DOHH2 (cell line): Measurements from ENCODE around the gene CHD8.
A peak's percentile ranks its signal among the peaks of the same experiment; 100 is the strongest.
"Not testable (repeated sequence)": the region's sequence is repeated elsewhere in the genome, so short reads cannot be mapped to it uniquely, and the experiment has no call there.

Experiments
- H3F3A ChIP-seq: fragments of 200-600 bp; sonication (generic), shearing (Covaris generic); 2 replicates; pipeline ENCODE4 v1.6.0; 2016; ENCODE audit warnings: antibody characterized with exemption, mild to moderate bottlenecking; ENCODE audit not compliant: control insufficient read depth, insufficient read depth
- H3K27ac ChIP-seq: fragments of 200-600 bp; sonication (generic); 2 replicates; pipeline ENCODE4 v1.5.1; 2014; ENCODE audit warnings: low read depth, mild to moderate bottlenecking, low read length, moderate library complexity
- H3K27me3 ChIP-seq: fragments of 200-600 bp; sonication (generic); 2 replicates; pipeline ENCODE4 v1.6.1; 2014; ENCODE audit warnings: mild to moderate bottlenecking, low read length, mixed read lengths; ENCODE audit not compliant: control insufficient read depth
- H3K36me3 ChIP-seq: fragments of 200-600 bp; sonication (generic); 2 replicates; pipeline ENCODE4 v1.6.1; 2014; ENCODE audit warnings: mild to moderate bottlenecking, low read length, moderate library complexity, mixed read lengths; ENCODE audit not compliant: control insufficient read depth
- H3K4me1 ChIP-seq: fragments of 200-600 bp; sonication (generic); 2 replicates; pipeline ENCODE4 v1.6.1; 2014; ENCODE audit warnings: mild to moderate bottlenecking, low read length, mixed read lengths; ENCODE audit not compliant: control insufficient read depth
- H3K4me2 ChIP-seq: fragments of 200-600 bp; sonication (generic); 2 replicates; pipeline ENCODE4 v1.6.0; 2014; ENCODE audit warnings: mild to moderate bottlenecking, low read length, moderate library complexity
- H3K4me3 ChIP-seq: fragments of 200-600 bp; sonication (generic); 2 replicates; pipeline ENCODE4 v1.5.1; 2014; ENCODE audit warnings: mild to moderate bottlenecking, low read length, mixed read lengths
- H3K79me2 ChIP-seq: fragments of 200-600 bp; sonication (generic); 2 replicates; pipeline ENCODE4 v1.6.1; 2014; ENCODE audit warnings: mild to moderate bottlenecking, low read length, mixed read lengths; ENCODE audit not compliant: control insufficient read depth
- H3K9me2 ChIP-seq: fragments of 200-600 bp; sonication (generic); replicated peaks from 2 replicates; pipeline ENCODE4 v1.6.1; 2014; ENCODE audit warnings: mild to moderate bottlenecking, low read length, mixed read lengths; ENCODE audit not compliant: control insufficient read depth
- H3K9me3 ChIP-seq: fragments of 200-600 bp; sonication (generic); 2 replicates; pipeline ENCODE4 v1.6.1; 2014; ENCODE audit warnings: antibody characterized with exemption, low read length, mixed read lengths; ENCODE audit not compliant: control insufficient read depth, insufficient read depth
- H4K20me1 ChIP-seq: fragments of 200-600 bp; sonication (generic); 2 replicates; pipeline ENCODE4 v1.6.0; 2014; ENCODE audit warnings: low read depth, mild to moderate bottlenecking, antibody characterized with exemption, low read length, moderate library complexity; ENCODE audit not compliant: control insufficient read depth, insufficient read depth
- CTCF ChIP-seq: fragments of 200-600 bp; sonication (generic); IDR thresholded peaks from one replicate; pipeline ENCODE4 v1.5.1; 2014; ENCODE audit warnings: antibody characterized with exemption, mild to moderate bottlenecking, low read depth, low read length; ENCODE audit not compliant: poor library complexity, severe bottlenecking
- EZH2phosphoT487 ChIP-seq: fragments of 200-600 bp; sonication (generic); IDR thresholded peaks from 2 replicates; pipeline ENCODE4 v1.6.1; 2017; ENCODE audit warnings: borderline replicate concordance, mild to moderate bottlenecking, antibody characterized with exemption, low read length, moderate library complexity, mixed read lengths

CHD8 gene

GRCh38 chr14:21455592-21455911 is 371 bp downstream of the CHD8 start:
- TF ChIP-seq EZH2phosphoT487 (no peak), CTCF (no peak)

GRCh38 chr14:21454843-21455544 is 929 bp downstream of the CHD8 start:
- TF ChIP-seq CTCF (no peak), EZH2phosphoT487 (no peak)
- peaks cover 34% of the 10 kb centered on the region for H3K36me3 ChIP-seq
- H3K9me3 ChIP-seq: no peaks in the 10 kb centered on the region
- peaks cover 10% of the 10 kb centered on the region; the same call in 1 of the 2 replicates for H4K20me1 ChIP-seq
- peaks cover 32% of the 10 kb centered on the region for H3K4me1 ChIP-seq
- peak overlapping the region; percentile 56; the same call in 1 of the 2 replicates for H3K27ac ChIP-seq
- no peaks in the 10 kb centered on the region for H3K27me3 ChIP-seq
- peaks cover 15% of the 10 kb centered on the region; the same call in 1 of the 2 replicates for H3F3A ChIP-seq
- H3K79me2 ChIP-seq: peaks cover 59% of the 10 kb centered on the region
- H3K9me2 ChIP-seq: no peaks in the 10 kb centered on the region
- H3K4me2 ChIP-seq: peak overlapping the region; percentile 91
- H3K4me3 ChIP-seq: peak overlapping the region; percentile 88

More at GRCh38 chr14:21455592-21455911, 371 bp downstream of the CHD8 start:
- Histone ChIP-seq H3K9me3 (no peaks in the 10 kb centered on the region), H3K27me3 (no peaks in the 10 kb centered on the region), H3K4me1 (peaks cover 27% of the 10 kb centered on the region), H3K4me2 (peak overlapping the region; percentile 91), H3K27ac (peak overlapping the region; percentile 56), H3F3A (peaks cover 15% of the 10 kb centered on the region; the same call in 1 of the 2 replicates), H3K36me3 (peaks cover 30% of the 10 kb centered on the region), H3K4me3 (peak overlapping the region; percentile 88), H3K79me2 (peaks cover 54% of the 10 kb centered on the region), H3K9me2 (no peaks in the 10 kb centered on the region), H4K20me1 (peaks cover 7% of the 10 kb centered on the region; the same call in 1 of the 2 replicates)

- no peak overlapping the region for H3K27ac ChIP-seq
- H3K4me3 ChIP-seq: no peak overlapping the region
- peak overlapping the region; percentile 2; the same call in 1 of the 2 replicates for H3K4me2 ChIP-seq
- H3K36me3 ChIP-seq: peaks cover 38% of the 10 kb centered on the region
- H3K4me1 ChIP-seq: peaks cover 27% of the 10 kb centered on the region
- peaks cover 7% of the 10 kb centered on the region; the same call in 1 of the 2 replicates for H4K20me1 ChIP-seq
- H3K79me2 ChIP-seq: peaks cover 99% of the 10 kb centered on the region
- no peaks in the 10 kb centered on the region for H3K9me3 ChIP-seq
- no peaks in the 10 kb centered on the region for H3K27me3 ChIP-seq
- H3K9me2 ChIP-seq: no peaks in the 10 kb centered on the region
- no peaks in the 10 kb centered on the region for H3F3A ChIP-seq
- TF ChIP-seq CTCF: no peak
- no peak for TF ChIP-seq EZH2phosphoT487
Observed at GRCh38 chr14:21449899-21450216, 6.1 kb downstream of the CHD8 start.

- not testable (repeated sequence) for H3K27ac ChIP-seq, H3K27me3 ChIP-seq, H3K4me3 ChIP-seq, H3K4me2 ChIP-seq, H3K36me3 ChIP-seq, H3F3A ChIP-seq, H3K9me2 ChIP-seq, H3K9me3 ChIP-seq, H4K20me1 ChIP-seq
- Histone ChIP-seq H3K79me2 (peaks cover 97% of the 10 kb centered on the region), H3K4me1 (peaks cover 11% of the 10 kb centered on the region)
Observed at GRCh38 chr14:21442657-21443056, 13.3 kb downstream of the CHD8 start.
